Islet precursor cell (in vitro differentiated cells): Measurements from ENCODE around the gene IQGAP2.
"Not testable (repeated sequence)": the region's sequence is repeated elsewhere in the genome, so short reads cannot be mapped to it uniquely, and the experiment has no call there.

ENCODE experiments used
- DNase-seq: peaks from one replicate; pipeline ENCODE4 v3.0.0-alpha.2; 2018

IQGAP2 gene

DNA sequence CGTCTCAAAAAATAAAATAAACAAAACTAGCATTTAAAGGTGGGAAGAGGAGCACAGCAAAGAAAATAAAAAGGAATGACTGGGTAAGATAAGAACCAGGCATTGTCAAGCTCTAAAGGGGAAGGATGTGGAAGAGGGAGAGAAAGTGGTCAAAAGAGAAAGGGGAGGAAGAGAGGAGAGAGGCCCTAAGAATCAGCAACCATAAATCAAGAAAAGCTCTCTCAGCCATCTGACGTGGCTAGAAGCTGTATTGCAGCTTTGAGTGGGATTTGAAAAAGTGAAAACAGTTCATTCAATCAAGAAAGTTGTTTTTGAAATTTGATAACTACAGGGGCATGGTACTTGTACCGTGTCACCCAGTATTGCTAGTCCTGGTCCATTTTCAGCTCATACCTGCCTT, 267.4 kb downstream of the IQGAP2 start:
- DNase-seq, result no peak

DNA sequence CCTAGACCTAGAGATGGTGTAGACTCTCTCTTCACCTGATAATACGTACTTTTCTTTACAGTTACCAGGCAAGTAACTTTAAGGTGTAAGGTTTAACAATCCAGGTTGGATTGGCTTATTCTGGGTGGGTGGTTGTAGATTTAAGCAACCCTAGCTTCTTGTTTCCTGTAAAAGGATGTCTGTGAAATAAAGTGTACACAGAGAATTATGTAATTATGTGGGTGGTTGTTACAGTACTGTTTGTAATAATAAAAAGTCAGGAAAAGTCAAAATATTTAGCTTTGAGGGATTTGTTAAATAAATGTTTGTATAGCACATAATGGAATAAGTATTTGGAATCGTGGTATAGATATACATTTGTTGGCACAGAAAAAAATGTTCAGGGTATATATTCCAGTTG, 269.2 kb downstream of the IQGAP2 start:
- DNase-seq, result no peak

DNA sequence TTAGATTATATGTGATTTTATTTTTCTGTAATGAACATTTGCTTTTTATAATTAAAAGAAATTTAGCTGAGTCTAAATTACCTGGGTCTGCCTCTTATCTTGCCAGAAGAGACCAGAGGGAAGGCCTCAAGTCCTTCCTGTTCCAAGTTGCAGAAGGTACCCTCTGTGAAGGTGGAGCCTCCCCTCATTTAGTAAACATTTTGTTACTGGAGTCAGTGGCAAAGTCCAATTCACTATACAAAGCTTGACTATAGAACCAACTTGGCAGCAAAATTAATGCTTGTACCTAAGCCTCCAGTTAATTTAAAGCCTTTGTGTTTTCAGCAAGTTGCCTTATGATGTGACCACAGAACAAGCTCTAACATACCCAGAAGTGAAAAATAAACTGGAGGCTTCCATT, 270.0 kb downstream of the IQGAP2 start:
- DNase-seq, result no peak

DNA sequence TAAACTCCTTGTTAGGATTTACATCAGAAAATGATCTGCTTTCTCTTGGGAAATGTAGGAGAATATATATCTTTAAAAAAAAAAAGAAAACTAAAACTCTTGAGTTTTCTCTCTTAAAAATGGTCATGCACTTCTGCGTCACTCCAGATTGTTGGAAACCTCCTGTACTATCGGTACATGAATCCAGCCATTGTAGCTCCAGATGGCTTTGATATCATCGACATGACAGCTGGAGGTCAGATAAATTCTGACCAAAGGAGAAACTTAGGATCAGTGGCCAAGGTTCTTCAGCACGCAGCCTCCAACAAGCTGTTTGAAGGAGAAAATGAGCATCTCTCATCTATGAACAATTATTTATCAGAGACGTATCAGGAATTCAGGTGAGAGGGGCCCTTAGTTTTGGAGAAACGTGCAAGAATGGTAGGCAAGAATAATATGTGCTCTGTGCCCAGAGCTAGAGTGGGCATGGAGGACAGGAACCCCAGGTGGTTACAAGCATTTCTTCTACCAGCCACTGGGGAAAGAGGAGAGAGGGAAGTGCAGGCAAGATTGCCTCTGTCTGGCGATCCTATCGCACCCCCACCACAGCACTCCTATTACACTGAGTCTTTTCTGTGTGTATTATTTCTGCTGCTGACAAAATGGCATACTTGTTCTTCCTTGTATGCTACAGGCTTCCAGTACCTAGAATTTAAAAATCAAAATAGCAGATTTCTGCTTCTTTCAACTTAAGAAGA, 271.4 kb downstream of the IQGAP2 start:
- no peak for DNase-seq

DNA sequence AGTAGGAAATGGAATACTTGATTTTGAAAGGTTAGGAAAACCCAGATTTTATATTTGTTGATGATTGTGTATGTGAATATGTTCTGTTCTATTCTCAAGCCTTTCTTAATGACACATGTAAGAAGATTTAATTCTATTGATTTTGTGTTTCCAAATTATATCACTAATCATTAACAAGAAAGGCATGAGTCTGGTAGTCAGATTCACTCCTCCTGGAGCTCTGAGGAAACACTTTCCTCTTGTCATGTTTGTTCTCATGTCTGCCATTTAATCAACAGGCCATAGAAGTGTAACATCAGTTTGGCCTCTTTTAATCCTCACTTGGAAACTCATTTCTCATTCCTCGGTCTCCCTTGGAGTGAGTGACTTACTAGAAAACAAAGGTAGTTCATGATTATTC, 272.3 kb downstream of the IQGAP2 start:
- no peak for DNase-seq

DNA sequence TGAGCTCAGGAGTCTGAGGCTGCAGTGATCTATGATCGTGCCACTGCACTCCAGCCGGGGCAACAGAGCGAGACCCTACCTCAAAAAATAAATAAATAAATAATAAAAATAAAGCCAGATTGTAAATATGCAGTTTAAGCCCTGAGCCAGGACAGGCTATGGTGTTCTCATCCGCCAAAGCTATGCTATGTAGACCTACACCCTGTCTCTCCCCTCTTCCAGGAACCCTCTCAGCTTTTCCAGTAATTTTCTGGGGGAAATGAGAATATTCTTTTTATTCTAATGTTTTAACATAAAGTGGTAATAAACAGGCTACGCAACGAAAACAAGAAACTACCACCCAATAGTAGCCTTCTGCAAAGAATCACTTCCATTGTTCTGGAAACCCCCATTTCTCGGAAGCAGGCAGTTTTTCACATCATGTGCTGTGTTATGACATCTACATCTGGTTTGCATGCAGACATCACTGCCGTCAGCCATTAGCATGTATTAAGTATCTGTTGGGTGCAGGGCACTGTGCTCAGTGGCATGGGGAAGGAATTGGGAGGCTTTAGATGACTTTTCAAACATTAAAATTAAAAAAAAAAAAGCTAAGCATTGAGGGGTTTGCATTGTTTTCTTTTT, 274.9 kb downstream of the IQGAP2 start:
- no peak for DNase-seq

DNA sequence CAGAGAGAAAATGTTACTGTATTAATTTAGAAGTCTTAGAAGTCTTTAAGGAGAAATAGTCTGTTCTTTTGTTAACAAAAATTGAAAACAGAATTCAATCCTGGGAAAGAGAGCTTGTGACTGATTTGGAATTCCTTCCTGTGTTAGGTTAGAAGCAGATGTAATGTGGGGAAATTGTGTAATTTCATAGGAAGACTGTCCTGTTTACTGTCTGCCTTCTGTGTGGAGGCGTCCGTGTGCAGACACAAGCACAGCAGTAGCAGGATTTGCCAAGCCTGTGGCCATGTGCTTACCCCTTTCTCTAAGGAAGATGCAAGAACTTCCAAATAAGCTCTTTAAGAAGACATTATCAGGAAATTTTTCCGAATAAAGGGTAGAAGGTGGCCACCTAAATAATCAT, 276.1 kb downstream of the IQGAP2 start:
- no peak for DNase-seq

DNA sequence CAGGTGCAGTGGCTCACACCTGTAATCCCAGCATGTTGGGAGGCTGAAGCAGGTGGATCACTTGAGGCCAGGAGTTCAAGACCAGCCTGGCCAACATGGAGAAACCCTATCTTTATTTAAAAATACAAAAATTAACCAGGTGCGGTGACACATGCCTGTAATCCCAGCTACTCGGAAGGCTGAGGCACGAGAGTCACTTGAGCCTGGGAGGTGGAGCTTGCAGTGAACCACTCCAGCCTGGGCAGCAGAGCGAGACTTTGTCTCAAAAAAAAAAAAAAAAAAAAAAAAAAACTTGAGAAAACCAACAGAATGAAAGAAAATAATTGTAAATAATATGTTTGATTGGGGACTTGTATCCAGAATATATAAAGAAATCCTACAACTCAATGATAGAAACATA, 277.7 kb downstream of the IQGAP2 start:
- DNase-seq, result not testable (repeated sequence)

DNA sequence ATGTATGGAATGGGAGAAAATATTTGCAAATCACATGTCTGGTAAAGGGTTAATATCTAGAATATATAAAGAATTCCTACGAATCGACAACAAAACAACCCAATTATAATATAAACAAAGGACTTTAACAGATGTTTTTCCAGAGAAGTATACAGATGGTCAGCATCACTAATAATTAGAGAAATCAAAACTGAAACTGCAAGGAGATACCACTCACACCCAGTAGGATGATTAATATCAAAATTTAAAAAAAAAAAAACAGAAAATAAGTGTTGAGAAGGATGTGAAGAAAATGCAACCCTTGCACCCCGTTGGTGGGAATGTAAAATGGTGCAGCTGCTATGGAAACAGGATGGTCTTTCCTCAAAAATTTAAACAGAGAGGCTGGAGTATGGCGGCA, 278.2 kb downstream of the IQGAP2 start:
- DNase-seq, result no peak

DNA sequence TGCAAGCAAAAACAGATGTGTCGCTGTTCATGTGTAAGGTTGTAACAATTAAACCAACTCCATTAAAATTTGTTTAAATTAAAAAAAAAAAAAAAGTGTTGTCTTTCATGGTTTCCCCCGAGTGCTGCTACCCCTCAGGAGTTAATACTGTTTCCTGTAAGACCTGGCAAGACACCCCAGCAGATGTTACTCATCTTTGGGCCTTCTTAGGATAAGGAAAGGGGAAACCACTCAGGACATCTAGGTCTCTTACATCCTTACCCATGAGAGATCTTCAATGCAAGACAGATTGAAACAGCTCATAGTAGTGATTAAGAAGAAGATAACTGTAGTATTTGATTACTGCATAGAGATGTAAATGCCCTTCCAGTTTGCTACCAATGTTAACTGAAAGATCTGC, 279.3 kb downstream of the IQGAP2 start:
- no peak for DNase-seq

DNA sequence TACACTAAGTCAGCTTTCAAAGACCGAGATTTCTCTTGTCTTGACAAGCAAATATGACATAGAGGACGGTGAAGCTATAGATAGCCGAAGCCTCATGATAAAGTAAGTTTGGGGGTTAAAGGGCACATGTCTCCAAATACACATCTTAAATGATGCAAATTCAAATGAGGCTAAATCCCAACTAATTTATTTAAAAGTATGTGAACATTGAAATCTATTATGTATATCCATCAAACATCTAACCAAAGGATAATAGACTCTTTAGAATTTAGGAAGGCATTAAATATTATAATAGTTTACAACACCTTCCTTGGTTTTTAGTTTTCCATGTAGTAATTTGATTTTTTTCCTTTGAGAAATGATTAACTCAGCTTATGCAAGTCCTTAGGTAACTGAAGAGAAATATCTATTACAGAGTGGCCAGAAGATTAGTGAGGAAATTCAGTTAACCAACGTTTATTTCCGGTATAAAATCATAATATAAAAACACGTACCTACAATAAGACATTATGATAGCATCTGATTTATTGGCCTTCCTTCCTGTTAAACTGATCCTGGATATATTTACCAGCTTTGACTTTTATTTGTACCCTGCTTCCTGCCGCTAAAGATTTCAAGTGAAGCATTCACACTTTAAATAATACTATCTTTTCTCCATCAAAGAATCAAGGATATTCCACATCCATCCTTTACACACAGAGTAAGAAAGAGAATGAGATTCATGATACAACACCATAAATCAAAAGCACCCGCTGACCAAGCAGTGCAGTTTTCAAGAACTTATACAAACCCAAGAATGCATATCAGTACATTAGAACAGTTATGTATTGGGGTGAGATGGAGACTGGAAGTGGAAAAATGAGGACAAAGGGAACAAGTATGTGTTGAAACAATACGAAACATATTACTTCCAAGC, 281.0 kb downstream of the IQGAP2 start:
- DNase-seq, result no peak

DNA sequence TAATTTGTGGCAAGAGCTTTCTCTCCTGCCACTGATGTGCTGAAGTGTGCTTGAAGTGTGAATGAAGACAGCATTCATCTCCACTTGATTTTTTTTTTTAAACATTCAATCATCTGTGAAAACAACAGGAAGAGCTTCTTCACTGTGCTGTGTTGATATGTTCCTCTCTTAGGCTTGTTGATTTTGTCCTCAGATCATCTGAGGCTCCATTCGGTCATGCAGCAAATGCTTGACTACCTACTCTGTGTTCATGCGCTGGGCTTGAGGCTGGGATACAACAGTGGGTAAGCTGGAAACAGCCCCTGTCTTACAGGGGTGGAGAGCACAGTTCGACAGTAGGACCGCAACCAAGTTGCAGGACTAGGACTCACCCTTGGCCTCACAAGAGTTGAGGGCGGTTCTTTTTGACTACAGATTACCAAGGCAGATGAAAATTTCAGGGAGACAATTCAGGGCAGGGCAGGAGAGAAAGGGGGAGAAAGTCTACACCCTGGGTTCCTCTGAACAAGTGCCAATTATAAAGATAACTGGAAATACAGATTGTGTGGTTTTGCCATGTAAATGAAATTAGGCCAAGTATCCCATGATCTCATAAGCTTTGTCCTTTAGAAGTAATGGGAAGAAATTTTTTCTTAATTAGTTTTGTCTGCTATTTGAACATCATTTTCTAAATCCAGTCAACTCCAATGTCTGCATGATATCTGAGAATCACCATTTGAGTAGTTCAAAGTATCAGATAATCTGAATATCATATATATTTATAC, 281.9 kb downstream of the IQGAP2 start:
- no peak for DNase-seq

DNA sequence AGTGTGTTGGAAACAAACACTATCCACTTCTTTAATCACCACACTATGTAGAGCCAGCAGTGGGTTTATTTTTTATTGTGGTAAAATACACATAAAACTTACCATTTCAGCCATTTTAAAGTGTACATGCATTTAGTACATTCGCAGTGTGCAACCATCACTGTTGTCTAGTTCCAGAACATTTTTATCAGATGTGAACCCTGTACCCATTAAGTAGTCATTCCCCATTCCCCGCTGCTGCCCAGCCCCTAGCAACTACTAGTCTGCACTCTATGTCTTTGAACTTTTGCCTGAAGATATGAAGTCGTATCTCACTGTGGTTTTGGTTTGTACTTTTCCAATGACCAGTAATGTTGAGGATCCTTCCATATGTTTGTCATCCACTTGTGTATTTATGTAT, 282.6 kb downstream of the IQGAP2 start:
- DNase-seq, result no peak

DNA sequence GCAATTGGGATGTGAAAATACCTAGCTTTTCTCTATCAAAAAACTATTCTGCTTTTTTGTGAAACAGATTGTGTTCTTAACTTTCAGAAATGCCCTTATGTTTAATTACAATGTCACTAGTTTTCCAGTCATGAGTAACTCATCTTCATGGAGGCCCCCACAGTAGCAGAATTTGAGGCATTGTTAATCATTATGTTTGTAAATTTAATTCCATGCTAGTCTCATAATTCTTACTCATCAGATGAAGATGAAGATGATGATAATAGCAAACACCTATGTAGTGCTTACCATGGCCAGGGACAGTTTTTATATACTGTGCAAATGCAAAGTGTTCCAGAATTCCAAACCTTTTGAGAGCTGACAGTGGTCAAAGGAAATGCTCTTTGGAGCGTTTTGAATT, 285.1 kb downstream of the IQGAP2 start:
- DNase-seq, result no peak

DNA sequence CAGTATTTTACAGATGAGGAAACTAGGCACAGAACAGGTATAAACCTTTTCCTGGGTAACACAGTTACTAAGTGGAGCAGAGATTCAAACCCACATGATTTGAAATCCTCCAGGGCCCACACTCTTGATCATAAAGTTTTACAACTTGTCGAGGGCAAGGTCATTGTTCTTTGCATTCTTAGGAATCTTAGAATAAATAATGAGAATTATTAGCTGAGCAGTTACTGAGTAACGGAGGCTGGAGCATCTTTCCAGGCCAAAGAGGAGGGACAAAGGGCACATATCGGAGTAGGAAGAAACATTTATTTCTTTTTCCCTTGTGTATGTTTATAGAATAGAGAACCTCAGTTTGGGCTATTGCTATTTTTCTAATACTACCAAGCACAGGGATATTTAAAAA, 285.8 kb downstream of the IQGAP2 start:
- DNase-seq, result no peak

DNA sequence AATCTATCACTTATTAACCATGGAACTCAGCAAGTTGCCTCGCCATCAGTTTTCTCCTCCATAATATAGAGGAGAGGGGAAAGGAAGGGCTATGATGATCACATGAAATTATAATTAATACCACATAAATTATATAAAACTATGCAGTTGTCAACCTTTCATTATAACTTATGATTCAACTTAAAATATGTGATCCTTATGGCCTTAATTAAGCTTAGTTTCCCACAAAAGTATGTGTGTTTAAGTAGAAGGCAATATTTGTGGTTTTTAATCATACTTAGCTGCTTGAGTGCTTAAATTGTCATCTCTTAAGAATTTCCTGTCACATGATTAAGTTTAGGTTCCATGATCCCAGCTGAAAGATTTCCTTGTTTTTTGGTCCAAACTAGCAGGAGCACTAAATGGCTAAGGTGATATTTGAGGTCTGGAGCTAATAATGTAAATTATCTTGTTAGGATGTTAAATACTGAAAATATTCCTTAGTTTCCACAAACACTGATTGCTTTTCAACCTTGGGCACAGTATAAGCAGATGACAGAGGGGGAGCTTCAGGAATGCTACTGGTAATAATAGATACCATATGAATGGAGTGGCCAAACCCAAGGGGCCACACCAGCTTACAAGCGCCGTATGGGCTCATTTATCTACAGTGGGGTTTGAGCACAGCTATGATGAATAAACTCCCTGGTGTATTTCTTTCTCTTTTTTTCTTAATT, 286.4 kb downstream of the IQGAP2 start:
- DNase-seq, result no peak

DNA sequence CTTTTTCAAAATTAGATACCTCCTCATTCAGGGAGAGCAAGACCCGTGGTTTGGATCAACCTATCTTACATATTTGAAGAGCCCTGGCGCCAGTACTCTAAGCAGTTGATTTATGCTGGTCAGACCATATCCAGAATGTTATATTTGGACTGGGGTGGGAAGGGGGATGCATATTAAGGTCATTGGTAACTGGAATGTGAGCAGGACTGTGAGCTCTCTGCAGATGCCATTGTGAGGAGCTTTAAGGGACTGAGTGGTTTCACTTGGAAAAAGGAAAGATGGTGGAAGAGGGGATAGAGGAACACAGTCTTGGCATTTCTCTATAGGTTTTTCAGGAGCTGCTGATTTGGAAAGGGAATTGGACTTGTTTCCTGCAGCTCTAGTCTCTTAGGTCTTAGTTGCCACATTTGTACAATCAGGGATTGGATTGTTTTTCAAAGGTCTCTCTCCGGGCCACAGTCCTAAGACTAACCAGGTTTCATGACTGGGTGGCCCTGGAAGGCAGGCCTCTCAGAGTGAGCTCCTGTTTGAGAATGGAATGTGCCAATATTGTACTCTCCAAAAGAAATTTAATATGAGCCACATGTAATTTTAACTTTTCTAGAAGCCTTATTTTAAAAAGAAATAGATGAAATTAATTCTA, 287.1 kb downstream of the IQGAP2 start:
- no peak for DNase-seq

DNA sequence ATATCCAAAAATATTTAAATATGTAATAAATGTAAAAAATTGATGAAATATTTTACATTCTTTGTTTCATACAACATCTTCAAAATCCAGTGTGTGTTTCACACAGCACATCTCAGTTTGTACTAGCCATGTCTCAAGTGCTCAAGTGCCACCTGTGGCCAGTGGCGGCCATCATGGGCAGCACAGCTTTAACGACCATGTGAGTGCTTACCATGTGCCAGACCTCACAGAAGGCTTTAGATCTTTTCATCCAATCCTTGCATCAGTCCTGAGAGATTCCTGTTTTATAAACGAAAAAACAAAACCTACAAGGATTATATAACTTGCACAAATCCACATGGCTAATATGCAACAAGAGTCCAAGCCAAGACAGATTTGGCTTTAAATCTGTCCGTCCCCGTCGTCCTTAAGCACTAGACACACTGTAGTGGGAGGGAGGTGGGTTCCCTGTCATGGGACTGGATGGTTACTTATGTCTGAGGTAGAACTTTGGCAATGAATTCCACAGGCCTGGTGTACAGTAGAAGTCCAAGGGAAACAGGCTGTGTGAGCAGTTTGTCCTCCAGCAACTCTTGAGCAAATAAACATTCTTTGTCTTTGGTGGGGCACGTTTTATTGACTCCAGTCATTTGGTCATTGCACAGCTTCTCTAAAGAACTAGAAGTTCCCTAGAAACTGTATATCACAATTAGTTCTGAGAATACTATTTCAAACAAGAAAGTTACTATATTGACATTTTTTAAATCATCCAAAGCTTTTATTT, 287.8 kb downstream of the IQGAP2 start:
- DNase-seq, result no peak

DNA sequence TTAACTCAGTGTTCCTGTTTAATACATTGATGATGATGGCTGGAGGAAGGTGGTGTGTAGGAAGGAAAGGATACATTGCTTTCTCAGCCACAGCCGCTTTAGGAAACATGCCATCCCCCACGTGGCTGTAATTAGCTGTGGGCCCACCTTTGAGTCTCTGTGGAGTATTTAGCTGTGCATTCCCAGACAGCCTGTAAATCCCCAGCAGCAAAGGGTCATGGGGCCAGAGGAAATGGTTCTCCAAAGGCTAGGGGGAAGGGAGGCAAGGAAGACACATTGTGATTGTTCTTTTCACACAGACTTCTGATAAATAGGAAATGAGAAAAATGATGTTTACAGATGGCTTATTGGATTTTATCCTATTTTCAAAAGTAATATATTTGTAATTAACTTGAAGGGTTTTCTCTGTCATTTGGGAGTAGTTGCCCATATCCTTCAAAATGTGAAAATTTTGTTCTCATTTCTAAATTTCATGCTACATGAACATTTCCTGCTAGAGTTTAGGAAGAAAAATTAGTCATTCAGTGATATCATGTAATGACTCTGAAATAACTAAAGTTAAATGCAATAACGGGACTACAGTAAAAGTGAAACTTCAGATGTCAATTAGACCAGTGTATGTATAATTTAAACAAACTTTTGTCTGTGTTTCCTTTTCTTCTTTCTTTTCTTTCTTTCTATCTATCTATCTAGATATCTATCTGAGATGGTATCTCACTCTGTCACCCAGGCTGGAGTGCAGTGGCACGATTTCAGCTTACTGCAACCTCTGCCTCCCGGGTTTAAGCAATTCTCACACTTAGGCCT, 288.6 kb downstream of the IQGAP2 start:
- peak; percentile 87 for DNase-seq

DNA sequence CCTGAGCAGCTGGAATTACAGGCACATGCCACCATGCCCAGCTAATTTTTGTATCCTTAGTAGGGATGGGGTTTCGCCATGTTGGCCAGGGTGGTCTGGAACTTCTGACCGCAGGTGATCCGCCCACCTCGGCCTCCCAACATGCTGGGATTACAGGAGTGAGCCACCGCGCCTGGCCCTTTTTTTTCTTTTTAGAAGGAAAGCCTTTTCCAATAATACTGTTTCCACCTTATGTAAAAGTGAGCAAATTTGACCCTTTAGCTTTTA, 289.1 kb downstream of the IQGAP2 start:
- DNase-seq, result no peak

DNA sequence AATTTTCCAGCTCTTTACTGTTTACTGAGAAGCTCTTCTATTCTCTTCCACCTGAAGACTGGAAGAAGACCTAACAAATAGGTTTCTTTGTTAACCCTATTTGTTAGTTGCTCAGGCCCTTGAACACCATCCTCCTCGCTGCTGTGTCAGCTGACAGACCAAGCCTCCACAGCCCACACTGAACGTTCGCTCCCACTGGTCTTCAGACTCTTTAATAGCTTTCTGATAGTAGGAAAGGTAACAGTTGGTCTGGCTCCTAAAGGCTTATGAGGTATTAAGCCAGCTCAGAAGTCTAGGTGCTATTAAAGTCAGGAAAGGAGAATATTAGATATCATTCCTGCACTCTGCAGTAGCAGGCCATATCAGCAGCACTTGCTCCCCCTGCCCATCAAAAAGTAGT, 289.6 kb downstream of the IQGAP2 start:
- DNase-seq, result no peak
